GM19239 (cell line): Measurements from ENCODE around the gene ECPAS.
"Not testable (repeated sequence)": the region's sequence is repeated elsewhere in the genome, so short reads cannot be mapped to it uniquely, and the experiment has no call there.

Experiments used
- DNase-seq: peaks from one replicate; pipeline ENCODE4 v3.0.0; 2011; ENCODE audit warnings: low spot score; ENCODE audit not compliant: insufficient read length
- FAIRE-seq: peaks from 2 replicates; lab custom pipeline; 2011; peaks lifted over from hg19 to GRCh38; lab: Jason Lieb, UNC

ECPAS gene, protein sequence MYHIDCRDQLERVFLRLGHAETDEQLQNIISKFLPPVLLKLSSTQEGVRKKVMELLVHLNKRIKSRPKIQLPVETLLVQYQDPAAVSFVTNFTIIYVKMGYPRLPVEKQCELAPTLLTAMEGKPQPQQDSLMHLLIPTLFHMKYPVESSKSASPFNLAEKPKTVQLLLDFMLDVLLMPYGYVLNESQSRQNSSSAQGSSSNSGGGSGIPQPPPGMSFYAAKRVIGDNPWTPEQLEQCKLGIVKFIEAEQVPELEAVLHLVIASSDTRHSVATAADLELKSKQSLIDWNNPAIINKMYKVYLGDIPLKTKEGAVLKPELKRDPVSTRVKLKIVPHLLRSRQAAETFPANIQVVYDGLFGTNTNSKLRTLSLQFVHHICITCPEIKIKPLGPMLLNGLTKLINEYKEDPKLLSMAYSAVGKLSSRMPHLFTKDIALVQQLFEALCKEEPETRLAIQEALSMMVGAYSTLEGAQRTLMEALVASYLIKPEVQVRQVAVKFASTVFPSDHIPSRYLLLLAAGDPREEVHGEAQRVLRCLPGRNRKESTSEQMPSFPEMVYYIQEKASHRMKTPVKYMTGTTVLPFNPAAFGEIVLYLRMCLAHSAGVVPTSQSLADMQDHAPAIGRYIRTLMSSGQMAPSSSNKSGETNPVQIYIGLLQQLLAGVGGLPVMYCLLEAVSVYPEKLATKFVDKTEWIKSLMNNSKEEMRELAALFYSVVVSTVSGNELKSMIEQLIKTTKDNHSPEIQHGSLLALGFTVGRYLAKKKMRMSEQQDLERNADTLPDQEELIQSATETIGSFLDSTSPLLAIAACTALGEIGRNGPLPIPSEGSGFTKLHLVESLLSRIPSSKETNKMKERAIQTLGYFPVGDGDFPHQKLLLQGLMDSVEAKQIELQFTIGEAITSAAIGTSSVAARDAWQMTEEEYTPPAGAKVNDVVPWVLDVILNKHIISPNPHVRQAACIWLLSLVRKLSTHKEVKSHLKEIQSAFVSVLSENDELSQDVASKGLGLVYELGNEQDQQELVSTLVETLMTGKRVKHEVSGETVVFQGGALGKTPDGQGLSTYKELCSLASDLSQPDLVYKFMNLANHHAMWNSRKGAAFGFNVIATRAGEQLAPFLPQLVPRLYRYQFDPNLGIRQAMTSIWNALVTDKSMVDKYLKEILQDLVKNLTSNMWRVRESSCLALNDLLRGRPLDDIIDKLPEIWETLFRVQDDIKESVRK (N-terminal part only)

DNA sequence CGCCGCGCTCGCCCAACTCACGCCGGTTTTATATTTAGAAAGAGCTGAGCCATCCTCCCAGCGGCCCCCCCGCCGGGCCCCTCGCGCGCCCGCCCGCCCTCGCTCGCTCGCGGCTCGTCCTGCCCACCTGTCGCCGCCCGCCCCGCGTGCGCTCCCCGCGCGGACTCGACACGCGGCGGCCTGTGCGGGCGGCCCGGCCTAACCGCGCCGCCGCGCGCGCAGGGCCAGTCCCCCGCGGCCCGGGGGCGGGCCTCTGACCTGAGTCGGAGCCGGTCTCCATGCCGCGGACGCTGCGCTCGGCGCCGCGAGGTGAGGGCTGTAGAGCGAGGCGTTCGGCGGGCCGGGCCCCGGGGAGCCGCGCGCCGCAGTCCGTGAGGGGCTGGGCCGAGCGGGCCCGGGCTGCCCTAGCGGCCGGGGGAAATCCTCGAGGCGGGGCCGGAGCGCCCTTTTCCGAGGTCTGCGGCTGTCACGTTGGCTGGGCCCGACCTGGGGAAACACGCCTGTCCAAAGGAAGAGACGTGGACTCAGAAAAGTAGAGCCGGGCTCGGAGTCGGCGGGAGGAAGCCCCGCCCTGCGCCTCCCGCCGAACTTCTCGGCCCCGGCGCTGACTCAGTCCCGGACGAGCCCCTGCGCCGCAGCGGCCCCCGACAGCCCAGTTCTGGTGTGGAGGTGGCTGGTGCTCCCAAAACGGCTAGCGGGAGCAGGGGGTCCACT lies at the start of gene ECPAS:
Gene ECPAS (minus strand): TSS at position 526 of the 714 bp plus-strand sequence. CDS start 11,465 bp downstream, outside the sequence.
- peak; percentile 90 for DNase-seq
- FAIRE-seq: no peak

DNA sequence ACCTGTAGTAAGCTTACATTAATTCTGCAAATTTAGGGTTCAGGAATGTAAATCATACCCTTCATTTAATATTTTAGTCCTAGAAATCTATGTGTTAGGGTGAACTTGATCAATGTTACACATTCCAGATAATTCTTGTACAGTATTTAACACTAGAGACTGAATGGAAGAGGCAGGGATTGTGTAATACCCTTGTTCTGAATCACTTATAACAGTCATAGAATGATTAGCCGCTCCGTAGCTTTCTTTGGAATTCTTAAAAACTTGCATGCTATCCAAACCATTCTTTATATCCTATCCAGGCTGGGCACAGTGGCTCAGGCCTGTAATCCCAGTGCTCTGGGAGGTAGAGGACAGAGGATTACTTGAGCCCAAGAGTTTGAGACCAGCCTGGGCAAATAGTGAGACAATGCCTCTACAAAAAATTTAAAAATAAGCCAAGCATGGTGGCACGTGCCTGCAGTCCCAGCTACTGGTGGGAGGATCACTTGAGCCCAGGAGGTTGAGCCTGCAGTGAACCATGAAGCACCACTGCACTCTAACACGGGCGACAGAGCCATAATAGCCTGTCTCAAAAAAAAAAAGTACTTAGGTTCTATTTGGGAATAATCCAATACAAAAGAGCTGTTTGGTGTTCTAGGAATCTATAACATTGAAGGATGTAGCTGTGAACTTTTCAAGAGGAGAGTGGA lies 49.1 kb upstream of the ECPAS start:
- FAIRE-seq (no peak), DNase-seq (no peak)

DNA sequence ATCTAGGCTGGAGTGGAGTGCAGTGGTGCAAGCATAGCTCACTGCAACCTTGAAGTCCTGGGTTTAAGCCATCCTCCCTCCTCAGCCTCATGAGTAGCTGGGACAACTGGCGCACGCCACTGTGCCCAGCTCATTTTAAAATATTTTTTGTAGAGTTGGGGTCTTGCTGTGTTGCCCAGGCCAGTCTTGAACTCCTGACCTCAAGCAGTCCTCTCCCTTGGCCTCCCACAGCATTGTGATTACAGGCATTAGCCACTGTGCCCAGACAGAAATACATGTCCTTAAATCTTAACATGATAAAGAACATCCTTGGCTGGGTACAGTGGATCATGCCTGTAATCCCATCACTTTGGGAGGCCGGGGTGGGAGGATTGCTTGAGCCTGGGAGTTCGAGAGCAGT lies 47.5 kb upstream of the ECPAS start:
- DNase-seq (no peak), FAIRE-seq (no peak)

DNA sequence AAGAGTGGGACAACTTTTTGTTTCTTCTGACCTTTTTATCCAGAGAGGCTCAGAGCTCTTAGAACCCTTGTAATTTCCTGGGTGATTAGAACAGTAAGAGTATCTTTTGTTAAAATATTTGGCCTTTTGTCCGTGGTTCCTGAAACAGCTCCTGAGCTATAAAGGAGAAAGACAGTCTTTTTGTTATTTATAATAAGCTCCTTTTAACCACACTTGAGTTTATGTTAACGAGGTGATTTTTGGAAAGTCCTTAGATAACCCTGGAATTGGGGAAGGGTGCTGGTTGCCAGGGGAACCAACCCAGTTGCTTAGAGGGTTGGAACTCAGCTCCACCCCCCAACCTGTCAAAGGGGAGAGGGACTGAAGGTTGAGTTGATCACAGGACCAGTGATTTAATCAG lies 45.6 kb upstream of the ECPAS start:
- DNase-seq: no peak
- FAIRE-seq: no peak

DNA sequence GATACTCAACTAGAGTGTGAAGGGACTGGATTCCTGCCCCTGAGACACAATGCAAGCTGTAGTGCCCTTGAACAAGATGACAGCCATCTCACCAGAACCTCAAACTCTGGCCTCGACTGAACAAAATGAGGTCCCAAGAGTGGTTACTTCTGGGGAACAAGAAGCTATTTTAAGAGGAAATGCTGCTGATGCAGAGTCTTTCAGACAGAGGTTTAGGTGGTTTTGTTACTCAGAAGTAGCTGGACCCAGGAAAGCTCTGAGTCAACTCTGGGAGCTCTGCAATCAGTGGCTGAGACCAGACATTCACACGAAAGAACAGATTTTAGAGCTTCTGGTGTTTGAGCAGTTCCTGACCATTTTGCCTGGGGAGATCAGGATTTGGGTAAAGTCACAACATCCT lies 43.2 kb upstream of the ECPAS start:
- FAIRE-seq (no peak), DNase-seq (no peak)

DNA sequence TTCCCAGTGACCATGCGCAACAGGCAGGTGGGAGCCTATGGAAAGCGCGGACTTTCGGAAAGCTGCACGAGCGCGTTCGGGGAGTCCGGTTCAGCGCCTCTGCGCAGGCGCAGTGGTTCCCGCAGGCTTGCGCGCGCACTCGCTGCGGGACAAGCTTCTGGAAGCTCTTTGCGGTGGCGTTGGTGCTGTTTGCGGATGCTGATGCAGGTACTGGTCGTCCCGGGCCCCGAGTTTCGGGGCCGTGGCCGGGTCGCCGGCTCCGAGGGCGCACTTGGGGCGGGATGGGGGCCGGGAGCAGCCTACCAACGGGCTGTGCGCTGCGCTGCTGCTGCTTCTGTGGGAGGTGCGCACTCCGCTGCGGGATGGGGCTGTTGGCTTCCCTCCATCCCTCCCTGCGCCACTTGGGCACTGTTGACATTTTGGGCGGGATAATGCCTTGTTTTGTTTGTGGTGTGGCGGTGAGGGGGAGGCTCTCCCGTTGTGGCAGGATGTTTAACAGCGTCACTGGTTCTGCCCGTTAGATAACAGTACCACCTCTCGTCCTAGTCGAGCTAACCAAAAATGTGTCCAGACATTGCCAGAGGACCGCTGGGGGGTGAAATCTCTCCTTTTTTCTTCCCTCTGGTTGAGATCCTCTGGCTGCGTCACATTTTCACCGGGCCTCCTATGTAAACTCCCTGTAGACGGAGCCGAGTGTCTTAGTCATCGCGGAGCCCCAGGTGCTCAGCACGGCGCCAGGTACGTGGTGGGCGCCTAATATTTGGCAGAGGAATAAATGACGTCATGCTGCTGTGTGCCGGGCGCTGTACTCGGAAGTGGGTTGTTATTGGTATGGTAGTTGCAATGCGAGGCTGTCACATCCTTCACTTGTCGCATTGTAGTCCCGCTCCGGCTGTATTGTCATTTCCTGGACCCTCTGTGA lies 41.1 kb upstream of the ECPAS start, which contains the start of gene ZNF483:
Gene ZNF483 (plus strand): TSS at position 124 of the 922 bp plus-strand sequence. CDS start 2,217 bp downstream, outside the sequence.
- FAIRE-seq (peak; percentile 76), DNase-seq (peak; percentile 20)

DNA sequence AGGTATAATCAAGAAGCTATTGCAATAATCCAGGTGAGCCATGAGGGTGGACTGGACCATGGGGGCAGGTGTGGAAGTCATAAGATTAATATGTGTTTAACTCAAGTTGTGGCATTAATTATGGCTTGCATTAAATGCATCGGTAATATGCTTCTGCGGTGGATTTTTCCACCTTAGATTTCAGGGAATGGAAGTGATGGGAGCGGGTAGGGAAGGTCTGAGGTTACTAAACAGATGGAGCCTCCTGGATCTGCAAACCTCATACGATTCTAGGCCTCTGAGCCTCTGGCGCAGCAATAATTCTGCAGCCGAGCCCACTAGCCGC lies 40.5 kb upstream of the ECPAS start:
- FAIRE-seq (no peak), DNase-seq (no peak)

DNA sequence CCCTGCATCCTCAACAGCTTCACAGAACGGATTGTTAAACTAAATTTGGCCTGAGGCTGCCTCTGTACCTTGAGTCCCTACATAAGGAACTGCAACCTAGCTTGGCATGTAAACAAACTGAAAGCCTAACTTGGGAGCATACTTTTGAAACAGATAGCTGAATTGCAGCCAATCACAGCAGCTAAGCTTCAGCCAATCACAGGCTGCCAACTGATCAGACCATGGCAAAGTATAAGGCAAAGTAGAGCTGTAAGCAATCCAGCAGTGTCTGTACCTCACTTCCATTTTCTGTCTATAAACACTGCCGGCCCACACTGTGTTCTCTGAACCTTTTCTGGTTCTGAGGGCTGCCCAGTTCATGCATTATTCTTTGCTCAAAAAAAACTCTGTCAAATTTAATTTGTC lies 31.9 kb upstream of the ECPAS start:
- FAIRE-seq (no peak), DNase-seq (no peak)

DNA sequence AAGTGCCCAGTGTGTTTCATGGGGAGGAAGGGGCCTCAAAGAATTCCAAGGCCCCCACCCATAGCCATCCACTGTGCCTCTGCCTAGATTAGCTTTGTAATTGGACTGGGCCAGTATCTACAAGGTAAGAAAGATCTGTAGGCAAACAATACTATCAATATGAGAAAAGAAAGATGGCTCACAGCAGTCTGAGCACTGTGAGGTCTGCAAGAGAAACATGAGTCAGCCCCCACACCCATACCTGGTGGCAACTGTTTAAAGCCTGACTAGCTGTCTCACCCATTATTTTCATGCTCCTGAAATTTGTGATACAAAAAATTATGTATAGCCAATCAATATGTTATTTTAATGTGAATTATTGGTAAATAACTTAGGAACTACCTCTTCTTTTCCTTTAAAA lies 30.8 kb upstream of the ECPAS start:
- FAIRE-seq: no peak
- DNase-seq: no peak

DNA sequence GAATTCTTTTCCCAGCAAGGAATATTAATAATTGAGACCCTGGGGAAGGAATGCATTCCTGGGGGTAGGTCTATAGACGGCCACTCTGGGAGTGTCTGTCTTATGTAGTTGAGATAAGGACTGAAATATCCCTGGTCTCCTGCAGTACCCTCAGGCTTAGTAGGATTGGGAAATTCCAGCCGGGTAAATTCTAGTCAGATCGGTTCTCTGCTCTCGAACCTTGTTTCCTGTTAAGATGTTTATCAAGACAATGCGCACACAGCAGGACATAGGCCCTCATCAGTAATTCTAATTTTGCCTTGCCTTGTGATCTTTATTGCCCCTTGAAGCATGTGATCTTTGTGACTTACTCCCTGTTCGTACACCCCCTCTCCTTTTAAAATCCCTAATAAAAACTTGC lies 27.4 kb upstream of the ECPAS start:
- FAIRE-seq, DNase-seq: not testable (repeated sequence)

DNA sequence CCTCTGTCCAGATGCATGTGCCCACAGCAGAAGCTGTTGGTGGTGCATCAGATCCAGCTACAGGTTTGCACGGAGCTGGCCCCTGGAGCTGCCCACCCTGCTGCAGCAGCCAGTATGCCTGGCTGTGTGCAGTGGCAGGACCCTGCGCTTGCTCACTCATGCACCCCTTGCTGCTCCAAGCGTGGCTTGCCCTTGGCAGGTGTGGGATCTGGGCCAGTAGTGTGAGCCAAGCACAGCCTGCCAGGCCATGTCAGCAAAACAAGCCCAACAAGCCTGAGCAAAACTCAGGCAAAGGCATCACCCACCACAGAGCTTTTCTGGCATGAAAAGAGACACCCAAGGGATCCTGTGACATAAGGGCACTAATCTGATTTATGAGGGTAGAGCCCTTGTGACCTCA lies 18.3 kb upstream of the ECPAS start:
- FAIRE-seq: no peak
- no peak for DNase-seq

DNA sequence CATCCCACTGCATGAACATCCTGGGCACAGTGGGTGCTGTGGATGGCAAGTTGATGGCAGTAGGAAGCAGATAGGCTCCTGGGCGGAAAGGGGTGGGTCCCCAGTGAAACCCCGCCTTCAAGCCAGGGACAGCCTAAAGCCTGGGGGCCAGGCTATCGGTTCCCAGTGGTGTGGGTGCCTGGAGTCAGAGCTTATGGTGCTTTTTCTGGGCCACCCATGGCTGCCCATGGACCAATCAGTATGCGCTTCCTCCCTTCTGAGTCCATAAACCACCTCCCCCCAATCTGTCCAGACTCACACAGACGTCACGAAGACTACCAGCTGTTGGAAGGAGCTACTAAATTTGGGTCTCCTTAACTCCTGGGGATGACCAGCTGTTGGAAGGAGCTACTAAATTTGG lies 17.5 kb upstream of the ECPAS start:
- DNase-seq: no peak
- FAIRE-seq: no peak

DNA sequence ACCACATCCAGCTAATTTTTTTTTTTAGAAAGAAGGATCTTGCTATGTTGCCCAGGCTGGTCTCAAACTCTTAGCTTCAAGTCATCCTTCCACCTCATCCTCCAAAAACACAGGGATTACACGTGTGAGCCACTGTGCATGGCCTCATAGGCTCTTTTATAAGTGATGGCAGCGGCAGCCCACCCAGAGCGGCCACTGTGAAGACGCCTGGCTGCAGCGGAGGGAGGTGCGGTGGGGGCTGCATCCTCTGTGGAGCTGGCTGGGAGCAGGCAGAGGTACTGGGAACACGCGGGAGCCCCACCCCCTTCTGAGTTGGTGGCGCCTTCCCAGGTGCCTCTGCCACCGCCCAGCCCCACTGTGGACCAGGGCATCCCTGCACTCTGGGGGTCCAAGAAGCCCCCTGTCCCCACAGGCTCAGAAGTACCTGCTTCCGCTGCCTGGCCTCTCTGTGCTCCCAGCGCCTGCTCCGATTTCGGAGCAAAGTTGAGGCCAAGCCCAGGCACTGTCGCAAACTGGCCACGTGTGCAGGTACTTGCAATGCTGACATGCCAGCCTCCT lies 16.9 kb upstream of the ECPAS start:
- DNase-seq (no peak), FAIRE-seq (no peak)

DNA sequence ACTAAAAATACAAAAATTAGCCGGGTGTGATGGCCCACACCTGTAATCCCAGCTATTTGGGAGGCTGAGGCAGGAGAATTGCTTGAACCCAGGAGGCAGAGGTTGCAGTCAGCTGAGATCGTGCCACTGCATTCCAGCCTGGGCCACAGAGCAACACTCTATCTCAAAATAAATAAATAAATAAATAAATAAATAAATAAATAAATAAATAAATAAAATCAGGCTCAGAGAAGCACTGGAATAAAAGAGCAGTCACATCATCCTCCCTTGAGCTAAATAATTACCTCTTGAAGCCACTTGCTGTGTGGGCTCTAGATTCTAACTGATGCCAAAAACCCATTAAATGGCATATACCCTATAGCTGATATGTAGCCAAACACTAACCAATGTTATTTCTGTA lies 13.0 kb upstream of the ECPAS start:
- not testable (repeated sequence) for FAIRE-seq, DNase-seq

DNA sequence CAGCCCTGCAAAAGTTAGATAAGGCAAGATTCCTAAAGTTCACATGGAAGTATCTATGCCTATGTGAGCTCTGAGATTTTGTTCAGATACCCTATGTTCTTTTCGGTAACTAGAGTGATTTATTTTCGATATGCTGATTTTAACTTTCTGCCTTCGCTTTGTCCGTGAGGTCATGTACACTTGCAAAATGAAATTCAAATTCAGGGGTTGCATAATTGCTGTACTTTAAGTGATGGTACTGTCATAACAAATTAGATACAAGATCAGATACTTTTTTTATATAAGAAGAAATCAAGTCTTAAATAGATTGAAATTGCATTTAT lies 350 bp upstream of the ECPAS start:
- DNase-seq (no peak), FAIRE-seq (peak; percentile 86)

DNA sequence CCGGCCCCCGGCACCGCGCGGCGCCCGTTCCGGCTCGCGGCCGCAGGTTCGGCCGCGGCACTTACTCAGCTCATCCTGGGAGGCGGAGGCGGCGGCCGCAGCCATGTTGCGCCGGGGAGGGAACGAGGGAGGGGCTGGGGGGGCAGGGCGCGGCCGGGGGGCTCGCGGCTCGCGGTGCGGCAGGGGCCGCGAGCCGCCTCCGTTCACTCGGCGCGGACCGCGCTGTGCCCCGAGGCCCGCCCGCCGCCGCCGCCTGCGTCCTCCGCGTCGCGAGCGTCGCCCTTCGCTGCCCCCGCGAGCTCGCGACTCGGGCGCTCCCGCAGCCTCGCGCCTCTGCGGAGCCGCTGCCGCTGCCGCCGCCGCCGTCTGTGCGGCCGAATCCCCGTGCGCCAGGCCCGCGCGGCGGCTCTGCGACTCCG lies 735 bp downstream of the ECPAS start:
- no peak for FAIRE-seq
- peak; percentile 64 for DNase-seq

DNA sequence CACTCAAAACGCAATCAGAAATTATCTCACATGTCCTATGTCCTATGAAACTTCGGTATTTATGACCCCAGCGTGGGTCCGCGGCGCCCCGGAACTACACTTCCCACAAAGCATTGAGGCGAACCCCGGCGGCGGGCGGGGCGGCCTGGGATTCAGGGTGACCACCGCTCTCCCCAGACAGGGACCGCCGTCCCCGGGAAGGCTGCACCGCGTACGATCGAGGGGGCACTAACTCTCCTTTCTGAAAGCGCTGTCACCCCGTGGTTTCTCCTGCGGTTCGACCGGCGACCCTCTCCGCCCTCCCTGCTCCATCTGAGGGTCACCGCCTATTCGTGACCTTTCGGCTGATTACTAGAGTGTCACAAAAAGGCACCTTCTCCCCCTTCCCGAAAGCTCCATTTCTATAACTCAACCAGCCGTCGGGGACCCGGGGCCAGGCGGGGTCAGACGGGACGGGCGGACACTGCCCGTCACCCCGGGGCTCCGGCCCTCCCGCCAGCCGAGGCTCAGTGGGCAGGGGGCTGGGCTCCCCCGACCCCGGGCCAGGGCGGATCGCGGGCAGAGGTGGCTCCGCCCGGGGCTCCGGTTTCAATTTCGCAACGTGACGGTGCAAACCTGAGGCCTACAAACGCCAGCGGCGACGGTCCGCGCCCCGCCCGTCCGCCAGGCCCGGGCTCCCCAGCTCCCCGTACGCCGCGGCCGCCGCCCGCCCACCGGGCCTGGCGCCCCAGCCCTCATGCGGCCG lies 1.3 kb downstream of the ECPAS start:
- DNase-seq (peak; percentile 81), FAIRE-seq (peak; percentile 64)
